Measurements from ENCODE around the gene IL17REL. TPM values are rescaled to one million over a fixed set of nuclear protein-coding genes. Genes with fewer than 3 reads are reported as not detected.

The IL17REL gene
- total and polyA plus RNA-seq, 2 of the 13 experiments (the other 11 are each of a cell fraction or from before 2014, with no cell fraction given), result not detected

DNA sequence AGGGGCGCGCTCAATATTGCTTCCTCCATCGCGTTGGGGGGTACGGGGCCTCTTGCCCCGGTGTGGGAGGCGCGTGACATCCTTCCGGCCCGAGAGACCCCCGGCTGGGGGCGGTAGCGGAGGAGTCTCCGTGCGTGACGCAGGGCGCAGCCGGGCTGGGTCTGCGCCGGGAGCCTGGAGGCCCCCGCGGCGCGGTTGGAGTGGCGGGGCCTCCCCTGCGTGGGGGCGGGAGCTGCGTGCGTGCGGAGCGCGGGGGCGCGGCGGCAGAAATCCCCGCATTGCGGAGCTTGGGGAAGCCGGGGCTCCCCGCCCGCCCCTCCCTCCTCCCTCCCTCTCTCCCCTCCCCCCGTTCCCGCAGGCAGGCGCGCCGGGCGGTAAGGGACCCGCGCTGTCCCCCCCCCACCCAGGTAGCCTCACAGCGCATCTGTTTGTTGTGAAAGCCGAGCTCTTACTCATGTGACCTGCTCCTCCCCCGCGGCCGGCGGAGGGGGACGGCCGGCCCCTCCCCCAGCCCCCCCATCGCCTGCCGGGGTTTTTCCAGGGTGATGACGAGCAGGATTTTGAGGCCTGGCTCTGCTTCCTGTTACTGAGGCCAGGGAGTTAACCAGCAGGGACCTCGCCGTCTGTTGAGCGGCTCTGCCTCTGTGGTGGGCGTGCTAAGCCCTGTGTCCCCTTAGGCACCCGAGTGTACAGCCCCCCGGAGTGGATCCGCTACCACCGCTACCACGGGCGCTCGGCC lies 50.4 kb downstream of the IL17REL start (continued):
- TF ChIP-seq, protein P1, sequence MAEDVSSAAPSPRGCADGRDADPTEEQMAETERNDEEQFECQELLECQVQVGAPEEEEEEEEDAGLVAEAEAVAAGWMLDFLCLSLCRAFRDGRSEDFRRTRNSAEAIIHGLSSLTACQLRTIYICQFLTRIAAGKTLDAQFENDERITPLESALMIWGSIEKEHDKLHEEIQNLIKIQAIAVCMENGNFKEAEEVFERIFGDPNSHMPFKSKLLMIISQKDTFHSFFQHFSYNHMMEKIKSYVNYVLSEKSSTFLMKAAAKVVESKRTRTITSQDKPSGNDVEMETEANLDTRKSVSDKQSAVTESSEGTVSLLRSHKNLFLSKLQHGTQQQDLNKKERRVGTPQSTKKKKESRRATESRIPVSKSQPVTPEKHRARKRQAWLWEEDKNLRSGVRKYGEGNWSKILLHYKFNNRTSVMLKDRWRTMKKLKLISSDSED (CRISPR knock-in tag; IDR thresholded peaks at IDR 0.05), result no peak
- TF ChIP-seq HNF4A (CRISPR knock-in tag; IDR thresholded peaks at IDR 0.05), result no peak
- TF ChIP-seq EP300 (IDR thresholded peaks at IDR 0.05; ENCODE audit: low read depth in 2 of 2, low read length in 2 of 2), result peak in 1 of 2 experiments; percentile 64; a peak in 1 of 4 replicates
- TF ChIP-seq EP300 (CRISPR knock-in tag; IDR thresholded peaks at IDR 0.05; ENCODE audit: borderline replicate concordance), result no peak
- TF ChIP-seq, protein P2, sequence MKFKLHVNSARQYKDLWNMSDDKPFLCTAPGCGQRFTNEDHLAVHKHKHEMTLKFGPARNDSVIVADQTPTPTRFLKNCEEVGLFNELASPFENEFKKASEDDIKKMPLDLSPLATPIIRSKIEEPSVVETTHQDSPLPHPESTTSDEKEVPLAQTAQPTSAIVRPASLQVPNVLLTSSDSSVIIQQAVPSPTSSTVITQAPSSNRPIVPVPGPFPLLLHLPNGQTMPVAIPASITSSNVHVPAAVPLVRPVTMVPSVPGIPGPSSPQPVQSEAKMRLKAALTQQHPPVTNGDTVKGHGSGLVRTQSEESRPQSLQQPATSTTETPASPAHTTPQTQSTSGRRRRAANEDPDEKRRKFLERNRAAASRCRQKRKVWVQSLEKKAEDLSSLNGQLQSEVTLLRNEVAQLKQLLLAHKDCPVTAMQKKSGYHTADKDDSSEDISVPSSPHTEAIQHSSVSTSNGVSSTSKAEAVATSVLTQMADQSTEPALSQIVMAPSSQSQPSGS (CRISPR knock-in tag; IDR thresholded peaks at IDR 0.05), result no peak
- no peak for TF ChIP-seq RBM22 (optimal IDR thresholded peaks at IDR 0.05; ENCODE audit: low read length)
- no peak; the same call in 1 of the 2 replicates for TF ChIP-seq TARDBP (CRISPR knock-in tag; IDR thresholded peaks at IDR 0.05)
- TF ChIP-seq GATAD2A (CRISPR knock-in tag; IDR thresholded peaks at IDR 0.05), result no peak
- no peak for TF ChIP-seq FLYWCH1 (CRISPR knock-in tag; IDR thresholded peaks at IDR 0.05)
- TF ChIP-seq, protein P3, sequence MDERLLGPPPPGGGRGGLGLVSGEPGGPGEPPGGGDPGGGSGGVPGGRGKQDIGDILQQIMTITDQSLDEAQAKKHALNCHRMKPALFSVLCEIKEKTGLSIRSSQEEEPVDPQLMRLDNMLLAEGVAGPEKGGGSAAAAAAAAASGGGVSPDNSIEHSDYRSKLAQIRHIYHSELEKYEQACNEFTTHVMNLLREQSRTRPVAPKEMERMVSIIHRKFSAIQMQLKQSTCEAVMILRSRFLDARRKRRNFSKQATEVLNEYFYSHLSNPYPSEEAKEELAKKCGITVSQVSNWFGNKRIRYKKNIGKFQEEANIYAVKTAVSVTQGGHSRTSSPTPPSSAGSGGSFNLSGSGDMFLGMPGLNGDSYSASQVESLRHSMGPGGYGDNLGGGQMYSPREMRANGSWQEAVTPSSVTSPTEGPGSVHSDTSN (CRISPR knock-in tag; IDR thresholded peaks at IDR 0.05), result no peak
- TF ChIP-seq ZNF282 (IDR thresholded peaks at IDR 0.05; ENCODE audit: partially characterized antibody), result no peak
- TF ChIP-seq EZH2 (conservative IDR thresholded peaks at IDR 0.05; ENCODE audit: low read depth, low read length), result no peak
- TF ChIP-seq, protein P4, sequence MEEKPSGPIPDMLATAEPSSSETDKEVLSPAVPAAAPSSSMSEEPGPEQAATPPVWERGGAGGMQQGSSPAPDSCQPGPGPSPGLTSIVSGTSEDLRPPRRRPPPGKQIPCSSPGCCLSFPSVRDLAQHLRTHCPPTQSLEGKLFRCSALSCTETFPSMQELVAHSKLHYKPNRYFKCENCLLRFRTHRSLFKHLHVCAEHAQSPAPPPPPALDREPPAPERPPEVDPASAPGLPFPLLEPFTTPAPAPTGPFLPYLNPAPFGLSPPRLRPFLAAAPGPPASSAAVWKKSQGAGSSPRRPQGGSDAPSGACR (CRISPR knock-in tag; IDR thresholded peaks at IDR 0.05), result peak; percentile 48; the same call in 1 of the 2 replicates
- no peak for TF ChIP-seq ZNF775 (CRISPR knock-in tag; IDR thresholded peaks at IDR 0.05; ENCODE audit: borderline replicate concordance)
- TF ChIP-seq ZNF749 (CRISPR knock-in tag; IDR thresholded peaks at IDR 0.05; ENCODE audit: borderline replicate concordance), result no peak
- TF ChIP-seq, protein P5, sequence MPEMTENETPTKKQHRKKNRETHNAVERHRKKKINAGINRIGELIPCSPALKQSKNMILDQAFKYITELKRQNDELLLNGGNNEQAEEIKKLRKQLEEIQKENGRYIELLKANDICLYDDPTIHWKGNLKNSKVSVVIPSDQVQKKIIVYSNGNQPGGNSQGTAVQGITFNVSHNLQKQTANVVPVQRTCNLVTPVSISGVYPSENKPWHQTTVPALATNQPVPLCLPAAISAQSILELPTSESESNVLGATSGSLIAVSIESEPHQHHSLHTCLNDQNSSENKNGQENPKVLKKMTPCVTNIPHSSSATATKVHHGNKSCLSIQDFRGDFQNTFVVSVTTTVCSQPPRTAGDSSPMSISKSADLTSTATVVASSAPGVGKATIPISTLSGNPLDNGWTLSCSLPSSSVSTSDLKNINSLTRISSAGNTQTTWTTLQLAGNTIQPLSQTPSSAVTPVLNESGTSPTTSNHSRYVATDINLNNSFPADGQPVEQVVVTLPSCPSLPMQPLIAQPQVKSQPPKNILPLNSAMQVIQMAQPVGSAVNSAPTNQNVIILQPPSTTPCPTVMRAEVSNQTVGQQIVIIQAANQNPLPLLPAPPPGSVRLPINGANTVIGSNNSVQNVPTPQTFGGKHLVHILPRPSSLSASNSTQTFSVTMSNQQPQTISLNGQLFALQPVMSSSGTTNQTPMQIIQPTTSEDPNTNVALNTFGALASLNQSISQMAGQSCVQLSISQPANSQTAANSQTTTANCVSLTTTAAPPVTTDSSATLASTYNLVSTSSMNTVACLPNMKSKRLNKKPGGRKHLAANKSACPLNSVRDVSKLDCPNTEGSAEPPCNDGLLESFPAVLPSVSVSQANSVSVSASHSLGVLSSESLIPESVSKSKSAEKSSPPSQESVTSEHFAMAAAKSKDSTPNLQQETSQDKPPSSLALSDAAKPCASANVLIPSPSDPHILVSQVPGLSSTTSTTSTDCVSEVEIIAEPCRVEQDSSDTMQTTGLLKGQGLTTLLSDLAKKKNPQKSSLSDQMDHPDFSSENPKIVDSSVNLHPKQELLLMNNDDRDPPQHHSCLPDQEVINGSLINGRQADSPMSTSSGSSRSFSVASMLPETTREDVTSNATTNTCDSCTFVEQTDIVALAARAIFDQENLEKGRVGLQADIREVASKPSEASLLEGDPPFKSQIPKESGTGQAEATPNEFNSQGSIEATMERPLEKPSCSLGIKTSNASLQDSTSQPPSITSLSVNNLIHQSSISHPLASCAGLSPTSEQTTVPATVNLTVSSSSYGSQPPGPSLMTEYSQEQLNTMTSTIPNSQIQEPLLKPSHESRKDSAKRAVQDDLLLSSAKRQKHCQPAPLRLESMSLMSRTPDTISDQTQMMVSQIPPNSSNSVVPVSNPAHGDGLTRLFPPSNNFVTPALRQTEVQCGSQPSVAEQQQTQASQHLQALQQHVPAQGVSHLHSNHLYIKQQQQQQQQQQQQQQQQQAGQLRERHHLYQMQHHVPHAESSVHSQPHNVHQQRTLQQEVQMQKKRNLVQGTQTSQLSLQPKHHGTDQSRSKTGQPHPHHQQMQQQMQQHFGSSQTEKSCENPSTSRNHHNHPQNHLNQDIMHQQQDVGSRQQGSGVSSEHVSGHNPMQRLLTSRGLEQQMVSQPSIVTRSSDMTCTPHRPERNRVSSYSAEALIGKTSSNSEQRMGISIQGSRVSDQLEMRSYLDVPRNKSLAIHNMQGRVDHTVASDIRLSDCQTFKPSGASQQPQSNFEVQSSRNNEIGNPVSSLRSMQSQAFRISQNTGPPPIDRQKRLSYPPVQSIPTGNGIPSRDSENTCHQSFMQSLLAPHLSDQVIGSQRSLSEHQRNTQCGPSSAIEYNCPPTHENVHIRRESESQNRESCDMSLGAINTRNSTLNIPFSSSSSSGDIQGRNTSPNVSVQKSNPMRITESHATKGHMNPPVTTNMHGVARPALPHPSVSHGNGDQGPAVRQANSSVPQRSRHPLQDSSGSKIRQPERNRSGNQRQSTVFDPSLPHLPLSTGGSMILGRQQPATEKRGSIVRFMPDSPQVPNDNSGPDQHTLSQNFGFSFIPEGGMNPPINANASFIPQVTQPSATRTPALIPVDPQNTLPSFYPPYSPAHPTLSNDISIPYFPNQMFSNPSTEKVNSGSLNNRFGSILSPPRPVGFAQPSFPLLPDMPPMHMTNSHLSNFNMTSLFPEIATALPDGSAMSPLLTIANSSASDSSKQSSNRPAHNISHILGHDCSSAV (CRISPR knock-in tag; IDR thresholded peaks at IDR 0.05; ENCODE audit: borderline replicate concordance), result no peak
- TF ChIP-seq RCOR2 (CRISPR knock-in tag; IDR thresholded peaks at IDR 0.05), result no peak

Data from HepG2 (cell line).